SJCRH30 (cell line): Measurements from ENCODE around the gene DNAJC2. TPM values are rescaled to one million over a fixed set of nuclear protein-coding genes. Genes with fewer than 3 reads are reported as not detected.

Experiments used
- total RNA-seq: library from RNA; depleted of rRNA; stranded (reverse); fragments of >200 nt; shearing (Covaris generic); gene quantifications from 2 replicates; pipeline ENCODE4 v1.2.3, GENCODE V29; 2014; rRNA removed

Gene DNAJC2
- total RNA-seq, 1 experiment from 2014 or later = 55.1 TPM

Other genes starting within 250 kb of the DNAJC2 start
- gene NAPEPLD, start 195.7 kb downstream of the DNAJC2 start, total RNA-seq = 5.3 and 12.5 TPM in 2 replicates
- 96.1 and 110 TPM in 2 replicates for gene PMPCB, start 47.3 kb downstream of the DNAJC2 start, total RNA-seq
- gene PSMC2, start 2.9 kb upstream of the DNAJC2 start, total RNA-seq = 198 and 208 TPM in 2 replicates
- gene SLC26A5, start 101.4 kb upstream of the DNAJC2 start, total RNA-seq = not detected in 2 replicates